Measurements from ENCODE around the gene RAC2. TPM values are rescaled to one million over a fixed set of nuclear protein-coding genes. Genes with fewer than 3 reads are reported as not detected.

Gene RAC2
- total and polyA plus RNA-seq, 12 donors: 2.8 to 17.9 (median 10.6) TPM

GRCh38 chr22:37177221-37177620 lies 66.8 kb downstream of the RAC2 start:
- Histone ChIP-seq H3K36me3 (replicated peaks in 1 of 2) (no peaks in the 10 kb centered on the region), H3K27ac (peak overlapping the region; percentile 44 to 94 (median 89)), H3K4me1 (replicated peaks in 1 of 2) (peaks cover 41 to 66% of the 10 kb centered on the region in 2 donors), H3K27me3 (no peaks in the 10 kb centered on the region), H3K4me3 (no peak overlapping the region), H3K9me3 (replicated peaks in 1 of 3) (no peaks in the 10 kb centered on the region)
- WGBS, 4 donors: 63 to 82% (median 79%) methylated on average over 4 to 5 of the region's 5 CpGs
- intact Hi-C loops (cut with DNase I): no loop called here
- DNase-seq: peak in 1 of 7 donors; percentile 20
- TF ChIP-seq CTCF (IDR thresholded peaks at IDR 0.05): no peak
- no peak for TF ChIP-seq POLR2A (IDR thresholded peaks at IDR 0.05)

- H3K4me3 ChIP-seq: no peak overlapping the region
- DNase-seq: peak in 6 of 7 donors; percentile 68 to 85 (median 76)
Measured at GRCh38 chr22:37176464-37177061, 67.5 kb downstream of the RAC2 start.

GRCh38 chr22:37175414-37176281 lies 68.4 kb downstream of the RAC2 start:
- Histone ChIP-seq H3K27ac (peak overlapping the region in 4 of 5 donors; percentile 88 to 94 (median 90)), H3K4me1 (replicated peaks in 1 of 2) (peaks cover 41 to 66% of the 10 kb centered on the region in 2 donors), H3K9me3 (replicated peaks in 1 of 3) (no peaks in the 10 kb centered on the region)

More at GRCh38 chr22:37176464-37177061, 67.5 kb downstream of the RAC2 start:
- no peaks in the 10 kb centered on the region for H3K36me3 ChIP-seq (replicated peaks in 1 of 2)
- TF ChIP-seq CTCF (IDR thresholded peaks at IDR 0.05) (peak in 1 of 6 experiments; percentile 20), POLR2A (IDR thresholded peaks at IDR 0.05) (no peak)
- H3K27ac ChIP-seq: peak overlapping the region in 4 of 5 donors; percentile 88 to 94 (median 90)
- H3K9me3 ChIP-seq (replicated peaks in 1 of 3): no peaks in the 10 kb centered on the region
- intact Hi-C loops (cut with DNase I): no loop called here
- H3K27me3 ChIP-seq: no peaks in the 10 kb centered on the region
- WGBS, 4 donors: 15 to 26% (median 18%) methylated on average over 23 of the region's 23 CpGs
- peaks cover 41 to 66% of the 10 kb centered on the region in 2 donors for H3K4me1 ChIP-seq (replicated peaks in 1 of 2)

More at GRCh38 chr22:37175414-37176281, 68.4 kb downstream of the RAC2 start:
- peak in 5 of 7 donors; percentile 23 to 55 (median 35) for DNase-seq
- TF ChIP-seq POLR2A (IDR thresholded peaks at IDR 0.05): no peak
- no peak for TF ChIP-seq CTCF (IDR thresholded peaks at IDR 0.05)
- no peak overlapping the region for H3K4me3 ChIP-seq
- intact Hi-C loops (cut with DNase I): no loop called here
- H3K27me3 ChIP-seq: no peaks in the 10 kb centered on the region
- 68 to 81% (median 77%) methylated on average over 18 of the region's 18 CpGs for WGBS, 4 donors
- no peaks in the 10 kb centered on the region for H3K36me3 ChIP-seq (replicated peaks in 1 of 2)

Small RNA genes within 50 kb of the gene (small RNA-seq; reads per million reads assigned to genes)
- gene Z82188.1: 0 reads per million in 2 donors

Other genes starting within 250 kb of the RAC2 start
- gene TST, start 224.8 kb downstream of the RAC2 start, total RNA-seq: 100 to 1,000 TPM; 142 to 484 (median 196) TPM
- 100 to 1,000 TPM in 1 of 3 donors, 10 to 100 TPM in 2; 49.7 to 207 (median 67.2) TPM for gene TST, start 224.8 kb downstream of the RAC2 start, polyA plus RNA-seq
- 100 to 1,000 TPM in 5 of 9 donors, 10 to 100 TPM in 4; 41.8 to 332 (median 149) TPM for gene MPST, start 224.5 kb downstream of the RAC2 start, total RNA-seq
- 100 to 1,000 TPM in 2 of 3 donors, 1 to 10 TPM in 1; 7.9 to 161 (median 136) TPM for gene MPST, start 224.5 kb downstream of the RAC2 start, polyA plus RNA-seq
- 10 to 100 TPM in 8 of 9 donors, 1 to 10 TPM in 1; 10.0 to 40.1 (median 27.6) TPM for gene KCTD17, start 192.5 kb downstream of the RAC2 start, total RNA-seq
- 10 to 100 TPM; 11.3 to 71.5 (median 24.8) TPM for gene KCTD17, start 192.5 kb downstream of the RAC2 start, polyA plus RNA-seq
- gene TMPRSS6, start 134.6 kb downstream of the RAC2 start, total RNA-seq: 1 to 10 TPM in 1 of 9 donors, under 1 TPM in 2, not detected in 6; under 0.01 to 1.2 (median 0.14) TPM
- under 1 TPM in 2 of 3 donors, not detected in 1; 0.07 to 0.08 TPM for gene TMPRSS6, start 134.6 kb downstream of the RAC2 start, polyA plus RNA-seq
- 1 to 10 TPM in 5 of 9 donors, under 1 TPM in 4; 0.06 to 2.1 (median 1.3) TPM for gene IL2RB, start 94.4 kb downstream of the RAC2 start, total RNA-seq
- under 1 TPM; 0.34 to 0.48 (median 0.40) TPM for gene IL2RB, start 94.4 kb downstream of the RAC2 start, polyA plus RNA-seq
- 10 to 100 TPM in 1 of 9 donors, 1 to 10 TPM in 8; 2.2 to 28.6 (median 7.0) TPM for gene C1QTNF6, start 56.0 kb downstream of the RAC2 start, total RNA-seq
- 10 to 100 TPM in 2 of 3 donors, 1 to 10 TPM in 1; 2.9 to 45.7 (median 17.9) TPM for gene C1QTNF6, start 56.0 kb downstream of the RAC2 start, polyA plus RNA-seq
- 1 to 10 TPM in 1 of 9 donors, under 1 TPM in 7, not detected in 1; 0.28 to 2.0 (median 0.46) TPM for gene SSTR3, start 31.8 kb downstream of the RAC2 start, total RNA-seq
- gene SSTR3, start 31.8 kb downstream of the RAC2 start, polyA plus RNA-seq: 1 to 10 TPM in 2 of 3 donors, under 1 TPM in 1; 0.34 to 1.2 (median 1.0) TPM
- gene CYTH4, start 38.2 kb upstream of the RAC2 start, total RNA-seq: 10 to 100 TPM in 8 of 9 donors, 1 to 10 TPM in 1; 4.7 to 80.7 (median 22.9) TPM
- gene CYTH4, start 38.2 kb upstream of the RAC2 start, polyA plus RNA-seq: 10 to 100 TPM in 2 of 3 donors, 1 to 10 TPM in 1; 7.5 to 26.6 (median 11.5) TPM
- gene ELFN2, start 183.2 kb upstream of the RAC2 start, total RNA-seq: 1 to 10 TPM in 1 of 9 donors, under 1 TPM in 6, not detected in 2; 0.04 to 2.3 (median 0.11) TPM
- gene ELFN2, start 183.2 kb upstream of the RAC2 start, polyA plus RNA-seq: 1 to 10 TPM in 1 of 3 donors, under 1 TPM in 2; 0.30 to 3.3 (median 0.77) TPM
- 10 to 100 TPM in 8 of 9 donors, 1 to 10 TPM in 1; 4.0 to 27.6 (median 22.3) TPM for gene MFNG, start 242.1 kb upstream of the RAC2 start, total RNA-seq
- 10 to 100 TPM in 1 of 3 donors, 1 to 10 TPM in 2; 4.3 to 11.5 (median 7.8) TPM for gene MFNG, start 242.1 kb upstream of the RAC2 start, polyA plus RNA-seq

Data from adrenal gland (tissue), 12 donors.